ENCODE measurements around the gene VAPA.

Gene VAPA

GRCh38 chr18:9949315-9949714, 35.5 kb downstream of the VAPA start:
- H3K4me3 ChIP-seq (ENCODE audit: low read depth, low read length) = no peak overlapping the region
- no peak for TF ChIP-seq MAX (IDR thresholded peaks at IDR 0.05; ENCODE audit: low read depth, low read length)
- TF ChIP-seq POLR2A (IDR thresholded peaks at IDR 0.05; ENCODE audit: extremely low read depth, insufficient read length) = no peak
- TF ChIP-seq CTCF (IDR thresholded peaks at IDR 0.05; ENCODE audit: low read depth, low read length) = no peak
- no peak for TF ChIP-seq MYC (IDR thresholded peaks at IDR 0.05; ENCODE audit: low read depth, low read length)
- no peak for DNase-seq (ENCODE audit: low read depth)

- DNase-seq (ENCODE audit: low read depth) = no peak
- H3K4me3 ChIP-seq (ENCODE audit: low read depth, low read length) = no peak overlapping the region
- TF ChIP-seq CTCF (IDR thresholded peaks at IDR 0.05; ENCODE audit: low read depth, low read length) (no peak), MYC (IDR thresholded peaks at IDR 0.05; ENCODE audit: low read depth, low read length) (no peak), MAX (IDR thresholded peaks at IDR 0.05; ENCODE audit: low read depth, low read length) (no peak), POLR2A (IDR thresholded peaks at IDR 0.05; ENCODE audit: extremely low read depth, insufficient read length) (no peak)
Observed at GRCh38 chr18:9949861-9950260, 36.0 kb downstream of the VAPA start.

- peak; percentile 56 for DNase-seq (ENCODE audit: low read depth)
- TF ChIP-seq POLR2A (IDR thresholded peaks at IDR 0.05; ENCODE audit: extremely low read depth, insufficient read length) = no peak
- TF ChIP-seq CTCF (IDR thresholded peaks at IDR 0.05; ENCODE audit: low read depth, low read length) = no peak
- no peak for TF ChIP-seq MAX (IDR thresholded peaks at IDR 0.05; ENCODE audit: low read depth, low read length)
- TF ChIP-seq MYC (IDR thresholded peaks at IDR 0.05; ENCODE audit: low read depth, low read length) = no peak
- H3K4me3 ChIP-seq (ENCODE audit: low read depth, low read length) = no peak overlapping the region
Observed at GRCh38 chr18:9950289-9951016, 36.6 kb downstream of the VAPA start.

GRCh38 chr18:9951022-9951859, 37.4 kb downstream of the VAPA start:
- no peak overlapping the region for H3K4me3 ChIP-seq (ENCODE audit: low read depth, low read length)
- TF ChIP-seq CTCF (IDR thresholded peaks at IDR 0.05; ENCODE audit: low read depth, low read length) (peak; percentile 68), POLR2A (IDR thresholded peaks at IDR 0.05; ENCODE audit: extremely low read depth, insufficient read length) (no peak)
- DNase-seq (ENCODE audit: low read depth) = peak; percentile 77

GRCh38 chr18:9952633-9953416, 39.0 kb downstream of the VAPA start:
- H3K4me3 ChIP-seq (ENCODE audit: low read depth, low read length) = no peak overlapping the region
- DNase-seq (ENCODE audit: low read depth) = peak; percentile 44
- no peak for TF ChIP-seq MAX (IDR thresholded peaks at IDR 0.05; ENCODE audit: low read depth, low read length)
- TF ChIP-seq MYC (IDR thresholded peaks at IDR 0.05; ENCODE audit: low read depth, low read length) = no peak
- no peak for TF ChIP-seq CTCF (IDR thresholded peaks at IDR 0.05; ENCODE audit: low read depth, low read length)
- no peak for TF ChIP-seq POLR2A (IDR thresholded peaks at IDR 0.05; ENCODE audit: extremely low read depth, insufficient read length)

Measured in NB4 (cell line).